Activated CD8-positive, alpha-beta memory T cell treated with anti-CD3 and anti-CD28 coated beads, Interleukin-2, amount 10 ng/mL, durations not matched to agents 7 days and 5 days (primary cell): ENCODE data around the gene TMCO4. TPM values are rescaled to one million over a fixed set of nuclear protein-coding genes. Genes with fewer than 3 reads are reported as not detected.

Source experiments
- ATAC-seq: fragments of 150-1000 bp; cut with Tn5 transposase; one replicate; pipeline ENCODE4 v1.10.0; 2021; ENCODE audit warnings: moderate library complexity
- CTCF ChIA-PET: fragments of 350-600 bp; sonication (Branson Sonifier 250); formaldehyde crosslinking; loops from one replicate; lab custom pipeline; 2021; ENCODE audit warnings: antibody characterized with exemption; lab: Charles Lee
- DNase-seq: peaks from one replicate; pipeline ENCODE4 v3.0.0-alpha.2; 2020
- H3K27ac Mint-ChIP-seq: one replicate; pipeline ENCODE4 v1.8.0; 2021; ENCODE audit warnings: mild to moderate bottlenecking, mixed read lengths
- H3K27me3 Mint-ChIP-seq: one replicate; pipeline ENCODE4 v1.8.0; 2021; ENCODE audit warnings: mixed read lengths
- H3K36me3 Mint-ChIP-seq: one replicate; pipeline ENCODE4 v1.8.0; 2021; ENCODE audit warnings: mild to moderate bottlenecking, mixed read lengths
- H3K4me1 Mint-ChIP-seq: one replicate; pipeline ENCODE4 v1.8.0; 2021; ENCODE audit warnings: mixed read lengths
- H3K4me3 Mint-ChIP-seq: one replicate; pipeline ENCODE4 v1.8.0; 2021; ENCODE audit warnings: mild to moderate bottlenecking, moderate library complexity, mixed read lengths
- H3K9me3 Mint-ChIP-seq: one replicate; pipeline ENCODE4 v1.8.0; 2022; ENCODE audit warnings: low read depth, mixed read lengths
- total RNA-seq, 2 experiments: library from RNA; stranded (reverse); gene quantifications; one replicate each; pipeline ENCODE4 v1.2.3, GENCODE V29; 2021

Gene TMCO4
- total RNA-seq, 2 experiments from 2014 or later, result 18.4 to 18.6 TPM

DNA sequence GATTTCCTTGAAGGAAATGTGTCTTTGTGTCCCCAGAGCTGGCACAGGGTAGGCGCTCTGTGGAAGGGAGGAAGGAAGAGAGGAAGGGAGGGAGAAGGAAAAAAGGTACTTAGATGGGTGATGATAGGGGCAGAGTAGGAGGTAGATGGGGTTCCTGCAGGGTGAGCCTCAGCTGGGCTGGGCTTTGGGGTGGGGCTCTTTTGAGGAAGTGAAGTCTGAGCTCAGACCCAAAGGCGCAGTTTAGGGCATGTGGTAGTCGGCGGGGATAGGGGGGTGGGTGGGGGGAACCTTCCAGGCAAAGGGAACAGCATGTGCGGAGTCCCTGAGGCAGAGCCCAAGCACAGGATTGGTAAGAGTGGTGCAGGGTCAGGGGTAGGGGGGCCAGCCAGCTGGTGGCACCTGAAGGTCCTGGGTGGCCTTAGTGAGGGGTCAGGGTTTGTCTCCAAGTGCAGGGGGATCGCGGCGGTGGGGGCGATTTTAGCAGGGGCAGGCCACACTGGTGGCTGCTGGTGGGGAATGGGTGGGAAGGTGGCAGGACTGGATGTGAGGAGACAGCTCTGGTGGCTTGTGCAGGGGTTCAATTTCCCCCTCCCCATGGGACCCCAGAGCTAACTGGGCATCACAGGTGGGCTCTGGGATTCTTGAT is 143.5 kb downstream of the TMCO4 start:
- DNase-seq (no peak), ATAC-seq (no peak)
- Mint-ChIP-seq H3K4me3 (no peak overlapping the region), H3K27me3 (no peaks in the 10 kb centered on the region), H3K27ac (no peak overlapping the region), H3K4me1 (peaks cover 10% of the 10 kb centered on the region), H3K36me3 (no peaks in the 10 kb centered on the region), H3K9me3 (no peaks in the 10 kb centered on the region)
- CTCF ChIA-PET, result no interaction called here

DNA sequence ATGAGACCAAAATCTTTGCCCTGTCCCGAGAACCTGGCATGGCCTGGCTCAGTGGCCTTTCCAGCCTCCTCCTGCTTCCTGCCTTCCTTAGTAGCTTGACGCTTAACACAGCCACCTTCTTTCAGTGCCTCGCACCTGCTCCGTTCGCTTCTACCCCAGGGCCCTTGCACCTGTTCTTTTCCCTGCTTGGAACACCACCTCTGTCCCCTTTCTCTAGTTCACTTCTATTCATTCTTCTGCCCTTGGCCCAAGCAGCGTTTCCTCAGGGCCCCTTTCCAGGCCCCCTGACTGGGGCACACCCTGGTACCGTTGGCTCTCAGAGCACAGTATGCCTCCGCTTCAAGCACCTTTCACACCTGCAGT is 144.0 kb downstream of the TMCO4 start:
- CTCF ChIA-PET, result no interaction called here
- ATAC-seq (no peak), DNase-seq (no peak)
- Mint-ChIP-seq H3K4me3 (no peak overlapping the region), H3K27ac (no peak overlapping the region), H3K27me3 (no peaks in the 10 kb centered on the region), H3K9me3 (no peaks in the 10 kb centered on the region), H3K36me3 (no peaks in the 10 kb centered on the region), H3K4me1 (peaks cover 11% of the 10 kb centered on the region)

DNA sequence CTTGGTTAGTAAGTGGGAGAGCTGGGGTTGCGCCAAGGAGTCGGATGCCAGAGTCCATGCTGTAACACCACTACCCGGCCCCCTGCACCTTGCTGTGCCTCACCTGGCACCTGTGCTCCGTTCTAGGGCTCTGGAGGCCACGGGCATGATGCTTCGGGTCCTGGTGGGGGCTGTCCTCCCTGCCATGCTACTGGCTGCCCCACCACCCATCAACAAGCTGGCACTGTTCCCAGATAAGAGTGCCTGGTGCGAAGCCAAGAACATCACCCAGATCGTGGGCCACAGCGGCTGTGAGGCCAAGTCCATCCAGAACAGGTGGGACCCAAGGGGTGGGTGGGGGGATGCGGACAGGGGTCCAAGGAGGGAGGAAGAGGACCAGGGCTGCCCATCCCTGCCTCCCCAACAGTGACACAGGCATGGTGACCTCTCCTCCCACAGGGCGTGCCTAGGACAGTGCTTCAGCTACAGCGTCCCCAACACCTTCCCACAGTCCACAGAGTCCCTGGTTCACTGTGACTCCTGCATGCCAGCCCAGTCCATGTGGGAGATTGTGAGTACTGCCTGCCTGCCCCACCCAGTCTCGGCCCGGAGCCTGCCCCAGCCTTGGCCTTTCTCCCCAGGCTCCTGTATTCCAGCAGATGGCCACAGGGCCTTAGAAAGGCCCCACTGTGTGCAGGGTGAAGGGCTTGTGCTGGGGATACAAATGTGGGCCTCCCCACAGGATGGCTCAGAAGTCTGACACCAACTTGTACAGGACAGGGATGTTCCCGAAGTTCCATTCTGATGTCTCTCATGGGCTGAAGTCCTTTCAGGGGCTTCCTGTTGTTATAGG is 144.6 kb downstream of the TMCO4 start:
- Mint-ChIP-seq H3K4me3 (no peak overlapping the region), H3K27me3 (no peaks in the 10 kb centered on the region), H3K9me3 (no peaks in the 10 kb centered on the region), H3K4me1 (peaks cover 11% of the 10 kb centered on the region), H3K36me3 (no peaks in the 10 kb centered on the region), H3K27ac (no peak overlapping the region)
- ATAC-seq (no peak), DNase-seq (no peak)
- CTCF ChIA-PET, result interaction anchor here (1.3 to 4.3 kb wide), 7 partner anchors 51 to 423 kb away, joined by 3 to 18 read pairs (median 4); no protein-coding TSS in a partner anchor

DNA sequence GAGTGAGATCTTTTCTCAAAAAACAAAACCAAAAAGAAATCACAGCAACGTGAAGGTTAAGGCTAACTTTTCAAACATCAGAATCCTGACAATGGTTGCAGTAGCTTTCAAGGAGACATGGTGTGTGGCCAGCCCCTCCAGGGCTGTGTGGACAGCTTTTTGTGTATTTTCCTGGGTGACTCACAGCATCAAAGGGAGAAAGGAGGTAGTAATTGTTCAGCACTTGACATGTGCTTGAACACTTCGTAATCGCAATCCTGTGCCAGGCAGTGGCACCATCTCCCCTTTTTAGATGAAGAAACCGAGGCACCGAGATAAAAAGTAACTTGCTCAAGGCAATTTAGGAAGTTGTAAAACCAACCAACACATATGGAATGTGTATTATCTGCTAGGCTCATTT is 145.3 kb downstream of the TMCO4 start:
- peaks cover 7% of the 10 kb centered on the region for H3K4me1 Mint-ChIP-seq
- no peak overlapping the region for H3K4me3 Mint-ChIP-seq
- CTCF ChIA-PET, result interaction anchor here (0.6 to 4.3 kb wide), 37 partner anchors 9 to 443 kb away, joined by 3 to 18 read pairs (median 4); no protein-coding TSS in a partner anchor
- no peaks in the 10 kb centered on the region for H3K36me3 Mint-ChIP-seq
- ATAC-seq (no peak), DNase-seq (no peak)
- no peak overlapping the region for H3K27ac Mint-ChIP-seq
- H3K27me3 Mint-ChIP-seq, result no peaks in the 10 kb centered on the region
- H3K9me3 Mint-ChIP-seq, result no peaks in the 10 kb centered on the region

DNA sequence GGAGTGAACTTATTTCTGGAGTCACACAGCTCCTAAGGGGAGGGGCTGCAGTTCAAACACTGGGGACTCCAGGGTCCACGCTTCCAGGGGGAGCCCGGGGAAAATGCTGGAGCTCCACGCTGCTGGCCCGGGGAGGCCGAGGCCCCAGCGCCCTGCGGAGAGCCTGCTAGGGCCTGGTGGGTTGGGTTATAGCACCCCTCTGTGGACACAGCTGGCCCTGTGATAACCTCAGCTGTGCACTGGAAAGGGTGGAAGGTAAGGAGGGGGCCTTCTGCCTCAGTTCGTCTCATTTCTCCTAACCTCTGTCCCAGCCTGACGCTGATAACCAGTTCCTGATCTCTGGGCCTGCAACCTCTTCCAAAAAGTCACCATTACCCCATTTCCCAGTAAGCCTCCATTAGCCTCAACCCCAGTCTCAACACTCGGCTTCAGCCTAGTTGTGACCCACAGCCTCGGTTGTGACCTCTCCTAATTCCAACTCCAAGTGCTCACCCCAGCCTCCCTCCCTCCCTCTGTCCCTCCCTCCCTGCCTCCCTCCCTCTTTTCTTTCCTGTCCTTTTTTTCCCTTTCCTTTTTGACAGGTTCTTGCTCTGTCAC is 148.5 kb downstream of the TMCO4 start:
- DNase-seq, result peak; percentile 66
- Mint-ChIP-seq H3K27me3 (no peaks in the 10 kb centered on the region), H3K27ac (no peak overlapping the region), H3K9me3 (no peaks in the 10 kb centered on the region), H3K36me3 (no peaks in the 10 kb centered on the region), H3K4me1 (peaks cover 25% of the 10 kb centered on the region), H3K4me3 (no peak overlapping the region)
- CTCF ChIA-PET, result interaction anchor here (0.7 to 4.3 kb wide), 20 partner anchors 9 to 419 kb away, joined by 3 to 18 read pairs (median 4); partner anchors contain the start of gene CAPZB
- peak; percentile 67 for ATAC-seq

DNA sequence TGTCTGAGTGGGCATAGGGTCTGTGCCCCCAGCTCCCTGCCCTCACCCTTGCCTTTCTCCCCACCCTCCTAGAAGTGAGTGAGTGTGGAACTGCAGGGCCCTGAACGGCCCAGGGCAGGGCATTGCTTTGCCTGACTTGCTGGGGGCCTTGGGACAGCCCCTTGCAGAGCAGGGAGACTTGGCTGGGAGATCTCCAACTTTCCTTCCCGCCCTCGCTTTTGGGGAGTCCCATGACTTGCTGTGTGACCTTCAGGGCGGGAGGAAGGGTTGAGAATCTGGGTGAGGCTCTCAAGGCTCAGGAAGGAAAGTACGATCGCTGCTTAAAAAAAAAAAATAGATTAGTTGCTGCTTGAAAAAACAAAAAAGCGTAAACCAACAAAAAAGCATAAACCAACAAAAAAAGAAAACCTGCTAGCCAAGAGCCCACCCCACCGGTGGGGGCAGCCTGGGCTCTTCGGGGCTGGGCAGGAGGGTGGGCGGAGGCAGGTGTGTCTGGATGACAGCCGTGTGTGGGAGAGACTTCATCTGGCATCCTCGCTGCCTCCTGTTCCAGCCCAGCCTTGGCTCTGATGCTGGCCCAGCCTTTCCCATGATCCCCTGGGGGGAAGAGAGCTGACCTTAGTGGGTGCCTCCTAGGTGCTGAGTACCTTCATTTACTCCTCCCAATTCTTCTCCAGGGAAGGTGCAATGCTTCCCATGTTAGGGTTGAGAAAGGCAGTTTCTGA is 149.1 kb downstream of the TMCO4 start:
- Mint-ChIP-seq H3K27ac (no peak overlapping the region), H3K4me1 (peaks cover 32% of the 10 kb centered on the region), H3K9me3 (no peaks in the 10 kb centered on the region), H3K27me3 (no peaks in the 10 kb centered on the region), H3K36me3 (no peaks in the 10 kb centered on the region), H3K4me3 (no peak overlapping the region)
- CTCF ChIA-PET, result interaction anchor here (0.7 to 4.3 kb wide), 19 partner anchors 9 to 418 kb away, joined by 3 to 18 read pairs (median 5); partner anchors contain the start of gene CAPZB
- no peak for DNase-seq
- no peak for ATAC-seq

DNA sequence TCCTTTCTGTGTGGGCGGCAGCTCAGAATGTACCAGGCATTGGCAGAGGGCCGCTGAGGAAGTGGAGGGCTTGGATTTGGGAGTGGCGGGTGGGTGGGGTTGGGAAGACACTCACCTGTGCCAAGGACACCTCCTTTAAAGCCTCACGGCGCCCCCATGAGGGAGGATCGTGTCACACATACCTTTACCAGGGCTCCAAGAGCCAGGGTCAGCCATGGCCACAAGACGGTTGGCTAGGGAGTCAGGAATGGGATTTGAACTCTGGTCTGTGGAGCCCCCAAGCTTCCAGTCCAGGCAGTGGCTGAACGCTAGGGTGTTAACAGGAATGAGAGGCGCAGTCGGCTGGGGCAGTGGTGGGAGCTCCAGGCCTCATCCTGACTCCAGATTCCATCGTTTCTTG is 151.0 kb downstream of the TMCO4 start:
- CTCF ChIA-PET, result interaction anchor here (1.1 to 1.2 kb wide), 3 partner anchors 12 to 65 kb away, joined by 3 to 8 read pairs (median 3); no protein-coding TSS in a partner anchor
- Mint-ChIP-seq H3K4me3 (no peak overlapping the region), H3K27me3 (no peaks in the 10 kb centered on the region)

DNA sequence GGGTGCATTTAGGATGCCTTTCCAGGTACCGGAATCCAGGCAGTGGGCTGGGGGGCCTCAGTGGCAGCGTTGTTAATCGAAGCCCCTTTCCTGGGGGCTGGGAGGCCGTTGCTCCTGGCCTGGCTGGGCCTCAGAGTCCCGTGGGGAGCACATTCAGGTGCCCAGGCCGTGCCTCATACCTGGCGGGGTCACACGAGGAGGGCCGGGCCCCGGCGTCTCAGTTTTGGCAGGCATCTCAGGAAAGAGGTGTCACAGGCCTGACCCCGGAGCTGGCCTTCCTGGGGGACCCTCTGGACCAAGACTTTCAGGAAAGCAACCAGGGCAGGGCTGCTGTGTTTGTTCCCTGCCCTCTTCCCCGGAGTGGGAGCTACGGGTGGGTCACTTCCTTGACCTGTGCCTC is 151.5 kb downstream of the TMCO4 start:
- Mint-ChIP-seq H3K36me3 (peaks cover 2% of the 10 kb centered on the region), H3K4me1 (peaks cover 34% of the 10 kb centered on the region), H3K9me3 (no peaks in the 10 kb centered on the region), H3K27ac (no peak overlapping the region), H3K4me3 (no peak overlapping the region), H3K27me3 (peaks cover 4% of the 10 kb centered on the region)
- ATAC-seq (no peak), DNase-seq (no peak)
- CTCF ChIA-PET, result interaction anchor here (1.2 to 1.9 kb wide), 2 partner anchors 13 to 64 kb away, joined by 5 to 8 read pairs; no protein-coding TSS in a partner anchor

More for the DNA sequence above, 151.0 kb downstream of the TMCO4 start:
- ATAC-seq, result no peak
- Mint-ChIP-seq H3K9me3 (no peaks in the 10 kb centered on the region), H3K36me3 (peaks cover 2% of the 10 kb centered on the region), H3K27ac (no peak overlapping the region), H3K4me1 (peaks cover 32% of the 10 kb centered on the region)
- no peak for DNase-seq

DNA sequence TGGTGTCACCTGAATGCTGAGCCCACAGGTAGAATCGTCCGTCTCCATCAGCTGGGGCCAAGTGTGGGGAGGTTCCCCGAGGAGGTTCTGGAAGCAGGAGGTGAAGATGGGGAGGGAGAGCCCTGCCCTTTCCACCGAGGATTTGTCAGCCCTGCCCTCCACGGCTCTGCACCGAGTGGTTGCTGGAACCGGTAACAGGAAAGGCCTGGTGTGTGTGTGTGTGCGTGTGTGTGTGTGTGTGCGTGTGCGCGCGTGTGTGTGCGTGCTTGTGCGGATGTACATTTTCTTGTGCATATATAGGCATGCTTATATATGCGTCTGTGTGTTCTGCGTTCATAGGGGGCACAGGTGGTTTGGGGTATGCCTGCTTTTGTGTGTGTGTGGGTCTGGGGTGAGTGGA is 152.1 kb downstream of the TMCO4 start:
- CTCF ChIA-PET, result interaction anchor here (1.2 to 3.8 kb wide), 5 partner anchors 13 to 160 kb away, joined by 3 to 24 read pairs (median 6); no protein-coding TSS in a partner anchor
- peaks cover 2% of the 10 kb centered on the region for H3K36me3 Mint-ChIP-seq
- H3K4me1 Mint-ChIP-seq, result peaks cover 37% of the 10 kb centered on the region
- no peak overlapping the region for H3K4me3 Mint-ChIP-seq
- H3K27me3 Mint-ChIP-seq, result peaks cover 10% of the 10 kb centered on the region
- H3K9me3 Mint-ChIP-seq, result no peaks in the 10 kb centered on the region
- DNase-seq (no peak), ATAC-seq (no peak)
- H3K27ac Mint-ChIP-seq, result no peak overlapping the region

DNA sequence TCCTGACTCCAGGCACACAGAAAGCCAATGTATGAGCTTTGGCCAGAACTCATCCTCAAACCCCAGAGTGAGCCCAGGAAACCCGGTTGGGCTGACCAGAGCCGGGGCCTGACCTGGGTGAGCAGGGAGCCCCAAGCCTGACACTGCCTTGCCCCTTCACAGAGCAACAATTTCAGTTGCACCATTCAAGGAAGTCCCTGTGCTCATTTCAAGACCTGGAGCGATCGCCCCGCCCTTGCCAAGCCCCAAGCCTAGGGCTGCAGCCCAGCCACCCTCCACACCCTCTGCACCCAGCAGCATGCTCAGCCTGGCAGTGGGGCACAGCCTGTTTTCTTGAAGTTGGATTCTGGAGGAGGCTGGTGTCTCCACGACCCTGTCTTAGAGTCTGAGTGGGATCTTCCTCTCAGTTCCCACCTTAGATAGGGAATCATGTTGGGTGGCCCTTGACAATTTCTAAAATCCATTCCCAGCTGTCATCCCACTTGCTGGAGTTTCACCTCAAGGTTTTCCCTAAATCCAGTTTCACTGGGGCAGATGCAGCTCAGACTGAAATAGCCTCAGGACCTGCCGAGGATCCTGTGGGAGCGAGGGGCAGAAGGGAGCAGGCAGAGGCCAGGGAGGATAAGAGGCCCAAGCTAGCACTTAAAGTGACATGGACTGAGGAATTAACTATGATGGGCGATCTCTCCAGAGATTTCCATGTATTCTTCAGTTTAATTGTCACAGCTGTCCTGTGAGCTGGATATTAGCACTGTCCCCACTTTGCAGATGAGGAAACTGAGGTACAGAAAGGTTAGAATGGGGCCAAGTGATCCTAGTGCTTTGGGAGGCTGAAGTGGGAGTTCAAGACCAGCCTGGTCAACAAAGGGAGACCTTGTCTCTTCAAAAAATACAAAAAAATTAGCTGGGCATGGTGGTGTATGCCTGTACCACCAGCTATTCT is 153.1 kb downstream of the TMCO4 start:
- CTCF ChIA-PET, result interaction anchor here (0.7 to 3.8 kb wide), 7 partner anchors 15 to 159 kb away, joined by 3 to 24 read pairs (median 3); no protein-coding TSS in a partner anchor
- ATAC-seq, result no peak
- peak overlapping the region; percentile 45 for H3K4me3 Mint-ChIP-seq
- no peak overlapping the region for H3K27ac Mint-ChIP-seq
- H3K36me3 Mint-ChIP-seq, result peaks cover 2% of the 10 kb centered on the region
- peaks cover 37% of the 10 kb centered on the region for H3K4me1 Mint-ChIP-seq
- DNase-seq, result peak; percentile 62
- peaks cover 11% of the 10 kb centered on the region for H3K27me3 Mint-ChIP-seq
- H3K9me3 Mint-ChIP-seq, result no peaks in the 10 kb centered on the region

DNA sequence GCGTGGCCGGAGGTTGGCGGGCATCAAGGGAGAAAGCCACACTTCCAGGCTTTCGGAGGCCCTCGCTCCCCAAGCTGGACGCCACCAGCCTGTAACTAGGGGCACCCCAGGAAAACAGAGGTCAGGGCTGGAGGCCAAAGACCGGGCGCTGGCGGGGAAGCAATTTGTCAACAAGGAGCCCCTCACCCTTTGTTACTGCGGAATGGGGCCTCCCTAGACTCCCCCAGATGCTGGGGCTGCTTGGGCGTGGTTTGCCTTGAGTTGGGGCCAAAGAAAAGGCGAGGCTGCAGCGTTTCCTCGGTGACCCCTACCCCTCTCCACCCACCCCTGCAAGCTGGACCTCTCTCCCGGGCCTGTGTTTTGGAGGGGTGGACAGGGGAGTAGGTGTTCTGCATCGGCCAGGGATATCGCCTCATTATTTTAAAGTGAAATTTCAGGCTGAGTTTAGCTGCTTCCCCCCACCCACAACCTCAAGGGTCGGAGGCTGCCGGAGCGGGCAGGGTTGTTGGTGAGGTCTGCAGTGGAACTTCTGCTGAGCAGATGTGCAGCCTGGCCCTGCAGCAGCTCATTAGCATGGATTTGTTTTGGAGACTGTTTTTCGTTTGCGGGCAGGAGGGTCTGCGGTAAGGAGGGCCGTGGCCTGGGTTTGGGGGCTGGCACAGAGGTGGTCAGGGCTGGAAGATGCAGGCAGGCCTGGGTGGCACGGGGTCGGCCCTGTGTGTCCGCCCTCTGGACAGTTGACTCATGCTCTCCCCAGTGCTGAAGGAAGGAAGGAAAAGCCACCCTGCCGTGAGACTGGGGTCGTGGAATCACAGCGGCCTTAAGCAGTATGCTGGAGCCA is 154.1 kb downstream of the TMCO4 start:
- H3K27me3 Mint-ChIP-seq, result peaks cover 15% of the 10 kb centered on the region
- ATAC-seq, result no peak
- H3K4me3 Mint-ChIP-seq, result peak overlapping the region; percentile 99
- H3K4me1 Mint-ChIP-seq, result peaks cover 35% of the 10 kb centered on the region
- CTCF ChIA-PET, result interaction anchor here (0.8 to 3.8 kb wide), 5 partner anchors 8 to 304 kb away, joined by 3 to 24 read pairs (median 3); no protein-coding TSS in a partner anchor
- no peaks in the 10 kb centered on the region for H3K9me3 Mint-ChIP-seq
- H3K36me3 Mint-ChIP-seq, result peaks cover 2% of the 10 kb centered on the region
- H3K27ac Mint-ChIP-seq, result no peak overlapping the region
- DNase-seq, result no peak
